ENCODE measurements around the gene HLA-DRA. TPM values are rescaled to one million over a fixed set of nuclear protein-coding genes. Genes with fewer than 3 reads are reported as not detected.

Gene HLA-DRA
- total RNA-seq, 1 experiment from 2014 or later, result 2.8 TPM

GRCh38 chr6:32444433-32444832 is 4.7 kb downstream of the HLA-DRA start:
- H3K9me3 Mint-ChIP-seq, result 0 out of 2 replicates have a peak, but pooled peaks cover 3% of the 10 kb centered on the region
- H3K4me3 Mint-ChIP-seq, result no peak overlapping the region
- no peaks in the 10 kb centered on the region for H3K36me3 Mint-ChIP-seq
- peaks cover 4% of the 10 kb centered on the region for H3K4me1 Mint-ChIP-seq
- ChIA-PET POLR2A (no interaction called here), CTCF (no interaction called here)
- TF ChIP-seq NR1H2 (CRISPR knock-in tag; IDR thresholded peaks at IDR 0.05), result no peak
- no peak for TF ChIP-seq USF1 (CRISPR knock-in tag; IDR thresholded peaks at IDR 0.05)
- no peak for TF ChIP-seq CREB1 (CRISPR knock-in tag; IDR thresholded peaks at IDR 0.05)
- TF ChIP-seq, protein P1, sequence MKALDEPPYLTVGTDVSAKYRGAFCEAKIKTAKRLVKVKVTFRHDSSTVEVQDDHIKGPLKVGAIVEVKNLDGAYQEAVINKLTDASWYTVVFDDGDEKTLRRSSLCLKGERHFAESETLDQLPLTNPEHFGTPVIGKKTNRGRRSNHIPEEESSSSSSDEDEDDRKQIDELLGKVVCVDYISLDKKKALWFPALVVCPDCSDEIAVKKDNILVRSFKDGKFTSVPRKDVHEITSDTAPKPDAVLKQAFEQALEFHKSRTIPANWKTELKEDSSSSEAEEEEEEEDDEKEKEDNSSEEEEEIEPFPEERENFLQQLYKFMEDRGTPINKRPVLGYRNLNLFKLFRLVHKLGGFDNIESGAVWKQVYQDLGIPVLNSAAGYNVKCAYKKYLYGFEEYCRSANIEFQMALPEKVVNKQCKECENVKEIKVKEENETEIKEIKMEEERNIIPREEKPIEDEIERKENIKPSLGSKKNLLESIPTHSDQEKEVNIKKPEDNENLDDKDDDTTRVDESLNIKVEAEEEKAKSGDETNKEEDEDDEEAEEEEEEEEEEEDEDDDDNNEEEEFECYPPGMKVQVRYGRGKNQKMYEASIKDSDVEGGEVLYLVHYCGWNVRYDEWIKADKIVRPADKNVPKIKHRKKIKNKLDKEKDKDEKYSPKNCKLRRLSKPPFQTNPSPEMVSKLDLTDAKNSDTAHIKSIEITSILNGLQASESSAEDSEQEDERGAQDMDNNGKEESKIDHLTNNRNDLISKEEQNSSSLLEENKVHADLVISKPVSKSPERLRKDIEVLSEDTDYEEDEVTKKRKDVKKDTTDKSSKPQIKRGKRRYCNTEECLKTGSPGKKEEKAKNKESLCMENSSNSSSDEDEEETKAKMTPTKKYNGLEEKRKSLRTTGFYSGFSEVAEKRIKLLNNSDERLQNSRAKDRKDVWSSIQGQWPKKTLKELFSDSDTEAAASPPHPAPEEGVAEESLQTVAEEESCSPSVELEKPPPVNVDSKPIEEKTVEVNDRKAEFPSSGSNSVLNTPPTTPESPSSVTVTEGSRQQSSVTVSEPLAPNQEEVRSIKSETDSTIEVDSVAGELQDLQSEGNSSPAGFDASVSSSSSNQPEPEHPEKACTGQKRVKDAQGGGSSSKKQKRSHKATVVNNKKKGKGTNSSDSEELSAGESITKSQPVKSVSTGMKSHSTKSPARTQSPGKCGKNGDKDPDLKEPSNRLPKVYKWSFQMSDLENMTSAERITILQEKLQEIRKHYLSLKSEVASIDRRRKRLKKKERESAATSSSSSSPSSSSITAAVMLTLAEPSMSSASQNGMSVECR (CRISPR knock-in tag; IDR thresholded peaks at IDR 0.05; ENCODE audit: borderline replicate concordance), result no peak
- no peak for TF ChIP-seq ZNF232 (CRISPR knock-in tag; IDR thresholded peaks at IDR 0.05)
- no peak for TF ChIP-seq ESRRA (CRISPR knock-in tag; IDR thresholded peaks at IDR 0.05; ENCODE audit: borderline replicate concordance)
- TF ChIP-seq, protein P2, sequence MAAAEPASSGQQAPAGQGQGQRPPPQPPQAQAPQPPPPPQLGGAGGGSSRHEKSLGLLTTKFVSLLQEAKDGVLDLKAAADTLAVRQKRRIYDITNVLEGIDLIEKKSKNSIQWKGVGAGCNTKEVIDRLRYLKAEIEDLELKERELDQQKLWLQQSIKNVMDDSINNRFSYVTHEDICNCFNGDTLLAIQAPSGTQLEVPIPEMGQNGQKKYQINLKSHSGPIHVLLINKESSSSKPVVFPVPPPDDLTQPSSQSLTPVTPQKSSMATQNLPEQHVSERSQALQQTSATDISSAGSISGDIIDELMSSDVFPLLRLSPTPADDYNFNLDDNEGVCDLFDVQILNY (CRISPR knock-in tag; IDR thresholded peaks at IDR 0.05), result no peak
- TF ChIP-seq ZBTB21 (CRISPR knock-in tag; IDR thresholded peaks at IDR 0.05; ENCODE audit: borderline replicate concordance), result no peak
- TF ChIP-seq TEAD4 (CRISPR knock-in tag; IDR thresholded peaks at IDR 0.05), result no peak
- TF ChIP-seq, protein P3, sequence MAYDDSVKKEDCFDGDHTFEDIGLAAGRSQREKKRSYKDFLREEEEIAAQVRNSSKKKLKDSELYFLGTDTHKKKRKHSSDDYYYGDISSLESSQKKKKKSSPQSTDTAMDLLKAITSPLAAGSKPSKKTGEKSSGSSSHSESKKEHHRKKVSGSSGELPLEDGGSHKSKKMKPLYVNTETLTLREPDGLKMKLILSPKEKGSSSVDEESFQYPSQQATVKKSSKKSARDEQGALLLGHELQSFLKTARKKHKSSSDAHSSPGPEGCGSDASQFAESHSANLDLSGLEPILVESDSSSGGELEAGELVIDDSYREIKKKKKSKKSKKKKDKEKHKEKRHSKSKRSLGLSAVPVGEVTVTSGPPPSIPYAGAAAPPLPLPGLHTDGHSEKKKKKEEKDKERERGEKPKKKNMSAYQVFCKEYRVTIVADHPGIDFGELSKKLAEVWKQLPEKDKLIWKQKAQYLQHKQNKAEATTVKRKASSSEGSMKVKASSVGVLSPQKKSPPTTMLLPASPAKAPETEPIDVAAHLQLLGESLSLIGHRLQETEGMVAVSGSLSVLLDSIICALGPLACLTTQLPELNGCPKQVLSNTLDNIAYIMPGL (CRISPR knock-in tag; IDR thresholded peaks at IDR 0.05), result no peak
- TF ChIP-seq, protein P4, sequence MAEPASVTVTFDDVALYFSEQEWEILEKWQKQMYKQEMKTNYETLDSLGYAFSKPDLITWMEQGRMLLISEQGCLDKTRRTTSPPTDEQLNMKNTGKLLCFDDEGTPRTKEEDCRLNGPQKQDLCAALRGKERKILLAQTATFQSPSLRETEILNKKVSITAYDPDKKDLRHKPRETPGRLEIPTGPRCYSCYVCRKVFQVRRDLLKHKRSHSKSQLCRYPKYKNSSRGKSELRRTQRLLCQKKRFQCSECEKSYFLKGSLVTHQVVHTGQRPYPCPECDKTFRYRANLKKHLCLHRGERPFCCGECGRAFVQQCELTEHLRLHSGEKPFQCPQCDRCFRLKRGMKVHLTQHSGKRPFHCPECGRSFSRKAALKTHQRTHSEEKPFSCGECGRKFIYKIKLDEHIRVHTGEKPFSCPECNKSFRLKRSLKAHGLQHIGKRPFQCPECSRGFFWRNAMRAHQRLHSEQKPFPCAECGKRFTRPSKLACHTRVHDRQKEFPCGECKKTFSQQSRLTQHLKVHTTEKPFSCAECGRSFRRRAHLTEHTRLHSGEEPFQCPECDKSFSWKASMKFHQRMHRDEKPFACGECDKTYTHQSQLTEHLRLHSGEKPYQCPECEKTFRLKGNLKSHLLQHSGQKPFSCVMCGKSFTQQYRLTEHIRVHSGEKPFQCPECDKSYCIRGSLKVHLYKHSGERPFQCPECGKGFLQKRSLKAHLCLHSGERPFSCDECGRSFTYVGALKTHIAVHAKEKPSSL (CRISPR knock-in tag; conservative IDR thresholded peaks at IDR 0.05), result no peak
- TF ChIP-seq GTF2I (CRISPR knock-in tag; conservative IDR thresholded peaks at IDR 0.05), result no peak
- no peak for TF ChIP-seq ETV6 (CRISPR knock-in tag; IDR thresholded peaks at IDR 0.05)
- TF ChIP-seq RELA (CRISPR knock-in tag; IDR thresholded peaks at IDR 0.05; ENCODE audit: borderline replicate concordance), result no peak
- TF ChIP-seq, protein P5, sequence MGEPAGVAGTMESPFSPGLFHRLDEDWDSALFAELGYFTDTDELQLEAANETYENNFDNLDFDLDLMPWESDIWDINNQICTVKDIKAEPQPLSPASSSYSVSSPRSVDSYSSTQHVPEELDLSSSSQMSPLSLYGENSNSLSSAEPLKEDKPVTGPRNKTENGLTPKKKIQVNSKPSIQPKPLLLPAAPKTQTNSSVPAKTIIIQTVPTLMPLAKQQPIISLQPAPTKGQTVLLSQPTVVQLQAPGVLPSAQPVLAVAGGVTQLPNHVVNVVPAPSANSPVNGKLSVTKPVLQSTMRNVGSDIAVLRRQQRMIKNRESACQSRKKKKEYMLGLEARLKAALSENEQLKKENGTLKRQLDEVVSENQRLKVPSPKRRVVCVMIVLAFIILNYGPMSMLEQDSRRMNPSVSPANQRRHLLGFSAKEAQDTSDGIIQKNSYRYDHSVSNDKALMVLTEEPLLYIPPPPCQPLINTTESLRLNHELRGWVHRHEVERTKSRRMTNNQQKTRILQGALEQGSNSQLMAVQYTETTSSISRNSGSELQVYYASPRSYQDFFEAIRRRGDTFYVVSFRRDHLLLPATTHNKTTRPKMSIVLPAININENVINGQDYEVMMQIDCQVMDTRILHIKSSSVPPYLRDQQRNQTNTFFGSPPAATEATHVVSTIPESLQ (CRISPR knock-in tag; IDR thresholded peaks at IDR 0.05), result no peak
- no peak for TF ChIP-seq FOXP1 (CRISPR knock-in tag; IDR thresholded peaks at IDR 0.05; ENCODE audit: borderline replicate concordance)
- no peak for TF ChIP-seq FOXJ3 (CRISPR knock-in tag; IDR thresholded peaks at IDR 0.05; ENCODE audit: borderline replicate concordance)
- TF ChIP-seq, protein P6, sequence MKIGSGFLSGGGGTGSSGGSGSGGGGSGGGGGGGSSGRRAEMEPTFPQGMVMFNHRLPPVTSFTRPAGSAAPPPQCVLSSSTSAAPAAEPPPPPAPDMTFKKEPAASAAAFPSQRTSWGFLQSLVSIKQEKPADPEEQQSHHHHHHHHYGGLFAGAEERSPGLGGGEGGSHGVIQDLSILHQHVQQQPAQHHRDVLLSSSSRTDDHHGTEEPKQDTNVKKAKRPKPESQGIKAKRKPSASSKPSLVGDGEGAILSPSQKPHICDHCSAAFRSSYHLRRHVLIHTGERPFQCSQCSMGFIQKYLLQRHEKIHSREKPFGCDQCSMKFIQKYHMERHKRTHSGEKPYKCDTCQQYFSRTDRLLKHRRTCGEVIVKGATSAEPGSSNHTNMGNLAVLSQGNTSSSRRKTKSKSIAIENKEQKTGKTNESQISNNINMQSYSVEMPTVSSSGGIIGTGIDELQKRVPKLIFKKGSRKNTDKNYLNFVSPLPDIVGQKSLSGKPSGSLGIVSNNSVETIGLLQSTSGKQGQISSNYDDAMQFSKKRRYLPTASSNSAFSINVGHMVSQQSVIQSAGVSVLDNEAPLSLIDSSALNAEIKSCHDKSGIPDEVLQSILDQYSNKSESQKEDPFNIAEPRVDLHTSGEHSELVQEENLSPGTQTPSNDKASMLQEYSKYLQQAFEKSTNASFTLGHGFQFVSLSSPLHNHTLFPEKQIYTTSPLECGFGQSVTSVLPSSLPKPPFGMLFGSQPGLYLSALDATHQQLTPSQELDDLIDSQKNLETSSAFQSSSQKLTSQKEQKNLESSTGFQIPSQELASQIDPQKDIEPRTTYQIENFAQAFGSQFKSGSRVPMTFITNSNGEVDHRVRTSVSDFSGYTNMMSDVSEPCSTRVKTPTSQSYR (CRISPR knock-in tag; IDR thresholded peaks at IDR 0.05), result no peak
- no peak for TF ChIP-seq SP1 (CRISPR knock-in tag; conservative IDR thresholded peaks at IDR 0.05)
- no peak for TF ChIP-seq NR3C1 (CRISPR knock-in tag; conservative IDR thresholded peaks at IDR 0.05; ENCODE audit: low read depth)
- no peak overlapping the region for H3K27ac Mint-ChIP-seq
- H3K27me3 Mint-ChIP-seq (ENCODE audit: low read depth), result peaks cover 23% of the 10 kb centered on the region
- DNase-seq (ENCODE audit: low spot score) (no peak), ATAC-seq (no peak)
